ENCODE data around the gene PDE4D. TPM values are rescaled to one million over a fixed set of nuclear protein-coding genes. Genes with fewer than 3 reads are reported as not detected.

The PDE4D gene
- polyA plus RNA-seq, 1 donor (not counting 4 experiments of a cell fraction or from before 2014, with no cell fraction given), result 3.6 TPM

GRCh38 chr5:59079622-59080620 lies 813.6 kb downstream of the PDE4D start:
- H3K4me1 ChIP-seq (ENCODE audit: control insufficient read depth, extremely low read depth, insufficient read depth, low read length), result peaks cover 8% of the 10 kb centered on the region
- H3K4me3 ChIP-seq (ENCODE audit: control insufficient read depth in 2 of 3, extremely low read depth in 1 of 3, insufficient read depth in 2 of 3, low read depth in 1 of 3, low read length in 3 of 3), result no peak overlapping the region
- peak overlapping the region; percentile 17 for H3K4me2 ChIP-seq (ENCODE audit: control insufficient read depth, extremely low read depth, insufficient read depth, low read depth, low read length)
- no peaks in the 10 kb centered on the region for H3K27me3 ChIP-seq (ENCODE audit: control insufficient read depth, extremely low read depth, insufficient read depth, low read length)
- no peaks in the 10 kb centered on the region for H3K9me3 ChIP-seq (ENCODE audit: control insufficient read depth, low read depth, low read length)
- dilution Hi-C loops (cut with MboI; ENCODE audit: extremely low pct_ligation_motif_present, low sequenced_read_pairs), result no loop called here
- FAIRE-seq (peak; percentile 99), DNase-seq (ENCODE audit: low read depth, low spot score) (peak; percentile 78)
- TF ChIP-seq CTCF (optimal IDR thresholded peaks at IDR 0.05 in 1 of 3, IDR thresholded peaks at IDR 0.05 in 1 of 3, conservative IDR thresholded peaks at IDR 0.05 in 1 of 3; ENCODE audit: extremely low read depth in 1 of 3, insufficient read depth in 2 of 3, low read length in 3 of 3) (no peak), EZH2 (IDR thresholded peaks at IDR 0.05; ENCODE audit: low read length) (no peak)
- H3K9ac ChIP-seq (ENCODE audit: control insufficient read depth, extremely low read depth, insufficient read depth, low read length), result no peak overlapping the region
- H4K20me1 ChIP-seq (ENCODE audit: control insufficient read depth, extremely low read depth, insufficient read depth, low read length), result no peaks in the 10 kb centered on the region
- no peaks in the 10 kb centered on the region for H3K36me3 ChIP-seq (ENCODE audit: control insufficient read depth in 2 of 2, extremely low read depth in 1 of 2, insufficient read depth in 2 of 2, low read length in 2 of 2)
- no peak overlapping the region for H2AFZ ChIP-seq (ENCODE audit: control insufficient read depth, low read length)
- peak overlapping the region; percentile 41 for H3K27ac ChIP-seq (ENCODE audit: control insufficient read depth, insufficient read depth, low read length)
- H3K9me1 ChIP-seq (ENCODE audit: control insufficient read depth, extremely low read depth, insufficient read depth, low read length), result no peaks in the 10 kb centered on the region
- no peaks in the 10 kb centered on the region for H3K79me2 ChIP-seq (ENCODE audit: control insufficient read depth, insufficient read depth, low read length)

- Histone ChIP-seq H3K9ac (ENCODE audit: control insufficient read depth, extremely low read depth, insufficient read depth, low read length) (no peak overlapping the region), H3K79me2 (ENCODE audit: control insufficient read depth, insufficient read depth, low read length) (no peaks in the 10 kb centered on the region), H3K4me2 (ENCODE audit: control insufficient read depth, extremely low read depth, insufficient read depth, low read depth, low read length) (no peak overlapping the region), H3K27me3 (ENCODE audit: control insufficient read depth, extremely low read depth, insufficient read depth, low read length) (no peaks in the 10 kb centered on the region), H4K20me1 (ENCODE audit: control insufficient read depth, extremely low read depth, insufficient read depth, low read length) (no peaks in the 10 kb centered on the region), H3K4me3 (ENCODE audit: control insufficient read depth in 2 of 3, extremely low read depth in 1 of 3, insufficient read depth in 2 of 3, low read depth in 1 of 3, low read length in 3 of 3) (no peak overlapping the region), H3K9me3 (ENCODE audit: control insufficient read depth, low read depth, low read length) (no peaks in the 10 kb centered on the region), H3K27ac (ENCODE audit: control insufficient read depth, insufficient read depth, low read length) (no peak overlapping the region), H3K9me1 (ENCODE audit: control insufficient read depth, extremely low read depth, insufficient read depth, low read length) (no peaks in the 10 kb centered on the region), H3K4me1 (ENCODE audit: control insufficient read depth, extremely low read depth, insufficient read depth, low read length) (peaks cover 5% of the 10 kb centered on the region), H3K36me3 (ENCODE audit: control insufficient read depth in 2 of 2, extremely low read depth in 1 of 2, insufficient read depth in 2 of 2, low read length in 2 of 2) (no peaks in the 10 kb centered on the region), H2AFZ (ENCODE audit: control insufficient read depth, low read length) (no peak overlapping the region)
- FAIRE-seq (no peak), DNase-seq (ENCODE audit: low read depth, low spot score) (no peak)
- dilution Hi-C loops (cut with MboI; ENCODE audit: extremely low pct_ligation_motif_present, low sequenced_read_pairs), result no loop called here
- TF ChIP-seq CTCF (optimal IDR thresholded peaks at IDR 0.05 in 1 of 3, IDR thresholded peaks at IDR 0.05 in 1 of 3, conservative IDR thresholded peaks at IDR 0.05 in 1 of 3; ENCODE audit: extremely low read depth in 1 of 3, insufficient read depth in 2 of 3, low read length in 3 of 3) (no peak), EZH2 (IDR thresholded peaks at IDR 0.05; ENCODE audit: low read length) (no peak)
Observed at GRCh38 chr5:59071755-59072549, 821.6 kb downstream of the PDE4D start.
